Activated T-helper 1 cell treated with anti-CD3 and anti-CD28 coated beads, Interleukin-2, amount 50 U/mL, for 16 hours (primary cell): Measurements from ENCODE around the gene PDLIM4.

Experiments
- DNase-seq, 2 donors: peaks; one replicate each; pipeline ENCODE4 v3.0.0-alpha.2; 2020; ENCODE audit warnings: low read depth in 1 of 2, low spot score in 1 of 2

The PDLIM4 gene

GRCh38 chr5:132281856-132282614 lies 24.5 kb downstream of the PDLIM4 start:
- DNase-seq, result no peak

- DNase-seq, result no peak
Observed at GRCh38 chr5:132283423-132284043, 26.0 kb downstream of the PDLIM4 start.

- no peak for DNase-seq
Observed at GRCh38 chr5:132289097-132289496, 31.6 kb downstream of the PDLIM4 start.

- DNase-seq, result no peak
Observed at GRCh38 chr5:132291026-132291425, 33.5 kb downstream of the PDLIM4 start.

GRCh38 chr5:132293066-132293991 lies 35.8 kb downstream of the PDLIM4 start:
- peak in 1 of 2 donors; percentile 47 for DNase-seq

- peak in 1 of 2 donors; percentile 51 for DNase-seq
Observed at GRCh38 chr5:132293992-132294727, 36.7 kb downstream of the PDLIM4 start, which contains the start of gene SLC22A4. TSS of gene SLC22A4 (plus strand) at chr5:132294394. CDS start at chr5:132294617, 223 bp downstream.

GRCh38 chr5:132294728-132295504 lies 37.4 kb downstream of the PDLIM4 start:
- peak in 1 of 2 donors; percentile 47 for DNase-seq

- DNase-seq, result no peak
Observed at GRCh38 chr5:132295505-132296411, 38.3 kb downstream of the PDLIM4 start.

- DNase-seq, result no peak
Observed at GRCh38 chr5:132296412-132297016, 39.0 kb downstream of the PDLIM4 start.

- no peak for DNase-seq
Observed at GRCh38 chr5:132297211-132297940, 39.9 kb downstream of the PDLIM4 start.

- DNase-seq, result no peak
Observed at GRCh38 chr5:132298298-132299212, 41.1 kb downstream of the PDLIM4 start.

- DNase-seq, result no peak
Observed at GRCh38 chr5:132299917-132300316, 42.4 kb downstream of the PDLIM4 start.

GRCh38 chr5:132300577-132301343 lies 43.3 kb downstream of the PDLIM4 start:
- DNase-seq, result no peak

- DNase-seq, result no peak
Observed at GRCh38 chr5:132301344-132302271, 44.1 kb downstream of the PDLIM4 start.

- DNase-seq, result no peak
Observed at GRCh38 chr5:132302413-132302812, 44.9 kb downstream of the PDLIM4 start.
